SJCRH30 (cell line): ENCODE results near the gene CDCP1. TPM values are rescaled to one million over a fixed set of nuclear protein-coding genes. Genes with fewer than 3 reads are reported as not detected.

Experiments
- DNase-seq, 2 experiments: peaks; one replicate each; pipeline ENCODE4 v3.0.0-alpha.2; 2015 to 2020
- H3K27ac ChIP-seq: fragments of 250-450 bp; sonication (Bioruptor Pico); 2 replicates; pipeline ENCODE4 v1.5.1; 2020; ENCODE audit warnings: mild to moderate bottlenecking, moderate library complexity
- H3K27me3 ChIP-seq: fragments of 250-450 bp; sonication (Bioruptor Pico); 2 replicates; pipeline ENCODE4 v1.5.1; 2020; ENCODE audit warnings: mild to moderate bottlenecking, moderate library complexity
- H3K36me3 ChIP-seq: fragments of 250-450 bp; sonication (Bioruptor Pico); 2 replicates; pipeline ENCODE4 v1.5.1; 2020; ENCODE audit warnings: mild to moderate bottlenecking, moderate library complexity
- H3K4me1 ChIP-seq: fragments of 250-450 bp; sonication (Bioruptor Pico); 2 replicates; pipeline ENCODE4 v1.5.1; 2020; ENCODE audit warnings: mild to moderate bottlenecking, moderate library complexity
- H3K4me3 ChIP-seq: fragments of 250-450 bp; sonication (Bioruptor Pico); 2 replicates; pipeline ENCODE4 v1.5.1; 2020; ENCODE audit warnings: mild to moderate bottlenecking, moderate library complexity
- H3K9me3 ChIP-seq: fragments of 250-450 bp; sonication (Bioruptor Pico); replicated peaks from 2 replicates; pipeline ENCODE4 v1.5.1; 2020; ENCODE audit warnings: mild to moderate bottlenecking, moderate library complexity
- total RNA-seq: library from RNA; depleted of rRNA; stranded (reverse); fragments of >200 nt; shearing (Covaris generic); gene quantifications from 2 replicates; pipeline ENCODE4 v1.2.3, GENCODE V29; 2014

CDCP1 gene
- total RNA-seq, 1 experiment from 2014 or later, result not detected

DNA sequence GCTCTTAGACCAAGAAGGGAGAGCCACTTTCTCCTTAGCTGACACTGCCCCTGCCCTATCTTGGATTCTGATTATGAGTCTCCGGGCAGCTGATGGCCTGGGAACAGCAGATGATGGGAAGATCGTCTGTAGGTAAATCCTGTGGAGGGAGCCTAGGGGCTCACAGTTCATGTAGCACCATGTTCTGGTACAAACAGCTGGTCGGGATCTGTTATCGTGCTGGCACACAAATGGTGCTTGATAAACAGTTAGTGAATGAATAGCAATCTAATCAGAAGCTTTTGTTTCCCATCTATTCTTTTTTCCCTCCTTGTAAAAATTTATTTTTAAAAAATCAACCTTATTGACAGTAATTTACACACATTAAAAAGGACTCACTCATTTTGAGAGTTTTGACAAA is 26.8 kb downstream of the CDCP1 start:
- Histone ChIP-seq H3K36me3 (no peaks in the 10 kb centered on the region), H3K27ac (no peak overlapping the region), H3K9me3 (no peaks in the 10 kb centered on the region), H3K4me1 (no peaks in the 10 kb centered on the region), H3K4me3 (no peak overlapping the region), H3K27me3 (0 out of 2 replicates have a peak, but pooled peaks cover 6% of the 10 kb centered on the region)
- DNase-seq, result no peak

DNA sequence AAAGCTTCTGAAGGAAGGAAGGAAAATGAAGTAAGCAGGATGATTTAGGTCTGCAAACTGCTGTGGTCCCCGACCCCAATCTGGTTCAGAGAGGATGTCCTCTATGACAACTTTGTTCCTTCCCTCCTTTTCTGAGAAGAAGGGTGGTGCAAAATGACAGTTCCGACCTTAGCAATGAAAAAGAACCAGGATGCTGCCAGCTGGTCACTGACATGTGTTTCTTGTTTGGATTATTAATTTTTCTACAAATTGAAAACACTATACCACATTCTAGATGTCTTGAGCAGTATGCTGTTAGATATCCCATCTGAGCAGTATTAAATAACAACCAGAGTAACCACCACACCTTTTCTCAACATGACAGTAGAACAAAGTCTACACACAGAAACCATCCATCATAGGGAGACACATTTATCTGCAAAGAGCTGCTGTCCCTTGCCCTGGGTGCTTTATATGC is 27.5 kb downstream of the CDCP1 start:
- H3K4me3 ChIP-seq, result no peak overlapping the region
- H3K4me1 ChIP-seq, result no peaks in the 10 kb centered on the region
- no peaks in the 10 kb centered on the region for H3K9me3 ChIP-seq
- 0 out of 2 replicates have a peak, but pooled peaks cover 6% of the 10 kb centered on the region for H3K27me3 ChIP-seq
- DNase-seq, result no peak
- no peaks in the 10 kb centered on the region for H3K36me3 ChIP-seq
- no peak overlapping the region for H3K27ac ChIP-seq

DNA sequence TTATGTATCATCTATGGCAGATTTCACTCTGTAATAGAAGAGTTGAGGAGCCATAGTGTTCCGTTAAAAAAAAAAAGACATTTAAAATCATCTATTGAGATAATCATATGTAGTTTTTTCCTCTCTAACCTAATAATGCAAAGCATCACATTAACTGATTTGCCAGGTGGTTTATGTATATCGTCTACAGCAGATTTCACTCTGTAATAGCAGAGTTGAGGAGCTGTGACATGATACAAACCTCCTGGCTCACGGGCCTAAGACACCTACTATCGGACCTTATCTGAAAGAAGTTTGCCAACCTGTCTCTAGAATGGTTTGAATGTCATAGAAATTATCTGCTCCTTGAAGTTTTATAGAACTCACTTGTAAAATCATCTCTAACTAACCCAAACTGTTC is 29.8 kb downstream of the CDCP1 start:
- Histone ChIP-seq H3K4me3 (no peak overlapping the region), H3K4me1 (no peaks in the 10 kb centered on the region), H3K27ac (no peak overlapping the region), H3K27me3 (0 out of 2 replicates have a peak, but pooled peaks cover 6% of the 10 kb centered on the region), H3K9me3 (no peaks in the 10 kb centered on the region), H3K36me3 (no peaks in the 10 kb centered on the region)
- DNase-seq, result no peak

DNA sequence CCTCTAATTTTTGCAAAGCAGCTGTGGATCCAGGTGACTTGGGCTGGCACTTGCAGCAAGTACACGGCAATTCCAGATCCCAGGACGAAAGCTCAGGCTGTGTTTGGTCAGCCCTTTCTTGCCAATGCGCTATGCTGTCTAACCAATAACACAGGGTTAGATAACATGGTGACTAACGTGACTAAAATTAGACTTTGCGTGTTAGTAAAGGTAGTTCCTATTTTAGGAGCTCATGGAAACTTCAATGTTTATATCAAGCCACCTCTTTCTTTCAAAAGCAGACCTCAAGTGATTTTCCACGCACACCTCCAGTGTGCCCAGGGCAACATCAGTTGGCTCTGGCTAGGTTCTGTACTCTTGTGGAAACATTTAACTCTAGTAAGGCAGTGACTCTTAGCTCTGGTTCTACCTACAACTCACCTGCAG is 32.5 kb downstream of the CDCP1 start:
- Histone ChIP-seq H3K36me3 (no peaks in the 10 kb centered on the region), H3K27me3 (0 out of 2 replicates have a peak, but pooled peaks cover 6% of the 10 kb centered on the region), H3K4me1 (no peaks in the 10 kb centered on the region), H3K27ac (no peak overlapping the region), H3K9me3 (no peaks in the 10 kb centered on the region), H3K4me3 (no peak overlapping the region)
- no peak for DNase-seq

DNA sequence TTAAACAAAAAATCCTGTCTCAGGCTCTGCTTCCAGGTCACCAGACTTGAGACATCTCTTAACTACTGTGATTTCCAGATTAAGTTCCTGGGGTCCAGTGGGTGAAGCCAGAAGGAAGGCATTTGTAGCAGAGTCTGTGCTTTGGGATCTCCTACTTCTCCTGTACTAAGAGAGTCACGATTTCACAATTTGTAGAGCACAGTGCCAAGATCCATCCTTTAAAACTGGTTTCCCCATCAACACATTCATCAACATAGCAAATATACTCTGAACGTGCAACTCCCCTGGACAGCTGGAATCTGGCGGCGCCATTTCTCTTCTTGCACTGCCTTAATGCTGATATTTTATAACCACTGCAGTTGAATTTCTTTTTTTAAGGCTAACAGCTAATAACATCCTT is 33.2 kb downstream of the CDCP1 start:
- Histone ChIP-seq H3K36me3 (no peaks in the 10 kb centered on the region), H3K4me1 (no peaks in the 10 kb centered on the region), H3K27me3 (0 out of 2 replicates have a peak, but pooled peaks cover under 1% of the 10 kb centered on the region), H3K27ac (no peak overlapping the region), H3K4me3 (no peak overlapping the region), H3K9me3 (no peaks in the 10 kb centered on the region)
- no peak for DNase-seq

DNA sequence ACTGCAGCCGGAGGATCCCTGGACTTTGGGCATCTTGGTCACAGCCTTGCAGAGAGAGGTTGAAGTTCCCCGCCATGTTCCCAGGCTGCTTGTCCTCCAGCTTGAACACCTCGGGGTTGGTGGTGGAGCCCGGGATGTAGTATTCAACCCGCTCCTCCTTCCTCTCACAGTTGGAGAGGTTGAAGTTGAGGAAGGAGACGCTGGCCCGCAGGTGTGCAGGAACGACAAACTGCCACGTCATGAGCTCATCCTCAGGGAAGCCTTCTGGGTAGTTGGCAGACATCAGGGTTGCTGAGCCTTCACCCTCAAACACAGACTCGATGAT is 35.7 kb downstream of the CDCP1 start:
- H3K36me3 ChIP-seq, result no peaks in the 10 kb centered on the region
- peaks cover 8% of the 10 kb centered on the region; the same call in 1 of the 2 replicates for H3K4me1 ChIP-seq
- H3K9me3 ChIP-seq, result no peaks in the 10 kb centered on the region
- H3K27ac ChIP-seq, result no peak overlapping the region
- no peak overlapping the region for H3K4me3 ChIP-seq
- H3K27me3 ChIP-seq, result no peaks in the 10 kb centered on the region
- no peak for DNase-seq

DNA sequence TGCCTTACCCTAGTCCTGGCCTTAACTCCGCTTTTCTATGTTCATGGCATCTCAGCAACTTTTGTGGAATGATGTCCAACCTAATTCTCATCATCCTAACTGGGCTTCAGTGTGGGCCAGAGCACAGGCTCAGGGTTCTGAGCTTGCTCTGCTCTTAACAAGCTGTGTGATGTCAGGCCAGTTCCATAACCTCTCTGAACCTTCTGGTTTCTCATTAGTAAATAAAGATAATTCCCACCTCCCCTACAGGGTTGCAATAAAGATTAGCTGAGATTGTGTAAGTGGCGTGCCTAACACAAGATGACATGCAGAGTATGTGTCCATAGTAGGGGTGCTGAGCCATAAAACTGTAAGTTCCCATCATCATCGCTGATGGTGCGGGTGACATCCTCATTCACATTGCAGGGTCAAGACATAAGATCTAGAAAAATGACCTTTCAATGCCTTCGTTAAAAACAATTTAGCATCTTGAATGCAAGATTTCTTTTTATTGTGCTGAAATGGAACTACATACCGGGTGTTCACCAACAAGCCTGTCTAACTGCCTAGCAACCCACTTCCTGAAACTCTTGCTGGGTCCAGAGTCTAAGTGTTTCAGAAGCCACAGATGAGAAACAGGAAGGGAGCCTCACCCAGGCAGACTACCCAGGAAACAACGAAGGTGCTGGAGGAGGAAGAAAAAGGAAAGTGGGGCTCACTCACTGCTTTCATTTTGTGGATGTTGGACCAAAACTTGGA is 36.2 kb downstream of the CDCP1 start:
- Histone ChIP-seq H3K27me3 (no peaks in the 10 kb centered on the region), H3K36me3 (no peaks in the 10 kb centered on the region), H3K4me1 (peaks cover 13% of the 10 kb centered on the region; the same call in 1 of the 2 replicates), H3K27ac (no peak overlapping the region), H3K4me3 (no peak overlapping the region), H3K9me3 (no peaks in the 10 kb centered on the region)
- no peak for DNase-seq

DNA sequence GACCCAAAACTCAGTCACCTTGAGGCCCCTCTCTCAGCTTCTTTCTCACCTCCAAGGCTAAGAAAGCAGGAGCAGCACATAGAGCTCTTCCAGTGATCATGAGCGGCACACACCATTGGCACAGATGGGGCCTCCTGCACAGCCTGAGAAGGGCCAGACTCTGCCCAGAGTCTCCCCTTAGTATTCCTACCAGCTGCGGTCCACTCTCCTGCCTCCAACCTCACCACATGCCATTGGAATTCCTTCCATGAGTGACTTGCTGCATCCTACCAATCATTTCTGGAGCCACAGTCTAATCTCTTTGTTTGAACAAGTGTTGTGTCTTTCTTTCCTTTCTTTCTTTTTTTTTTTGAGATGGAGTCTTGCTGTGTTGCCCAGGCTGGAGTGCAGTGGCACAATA is 39.3 kb downstream of the CDCP1 start:
- H3K27me3 ChIP-seq, result no peaks in the 10 kb centered on the region
- H3K4me1 ChIP-seq, result peaks cover 13% of the 10 kb centered on the region; the same call in 1 of the 2 replicates
- H3K9me3 ChIP-seq, result no peaks in the 10 kb centered on the region
- H3K27ac ChIP-seq, result no peak overlapping the region
- DNase-seq, result no peak
- H3K4me3 ChIP-seq, result no peak overlapping the region
- H3K36me3 ChIP-seq, result no peaks in the 10 kb centered on the region

DNA sequence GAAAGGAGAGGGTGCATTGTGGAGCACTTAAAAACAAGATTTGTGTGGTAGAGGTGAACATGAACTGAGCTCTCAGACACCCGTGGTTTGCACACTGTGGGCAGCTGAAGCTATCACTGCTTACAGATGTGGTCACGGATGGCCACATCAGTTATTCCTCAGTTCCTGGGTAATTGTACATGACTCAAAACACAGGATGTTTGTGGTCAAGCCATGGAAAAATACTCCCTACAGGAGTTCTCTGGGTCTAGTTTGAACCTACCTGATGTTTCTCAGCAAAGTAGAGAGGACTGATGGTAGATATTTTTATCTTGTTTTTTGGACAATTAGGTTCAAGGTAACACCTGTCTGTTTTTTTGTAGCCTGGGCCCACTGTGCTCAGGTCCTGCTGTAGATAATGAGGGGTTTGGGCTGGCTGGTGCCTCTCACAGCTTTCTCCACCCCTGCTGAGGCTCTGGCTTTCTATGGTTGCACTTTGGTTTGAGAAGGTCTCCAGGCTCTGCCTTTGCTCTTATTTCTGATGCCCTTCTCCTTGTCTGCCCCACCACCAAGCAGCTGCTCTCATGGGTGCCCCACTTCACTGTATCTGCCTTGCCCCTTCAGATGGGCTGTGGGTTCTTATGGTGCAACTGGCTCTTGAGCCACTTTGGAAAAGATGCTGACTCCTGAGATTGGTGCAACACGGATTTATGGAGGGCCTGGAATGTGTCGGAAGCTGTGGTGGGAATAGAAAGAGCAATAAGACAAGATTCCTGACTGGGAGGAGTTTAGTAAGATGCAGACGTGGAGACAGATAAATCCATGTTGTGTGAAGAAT is 40.1 kb downstream of the CDCP1 start:
- Histone ChIP-seq H3K27ac (no peak overlapping the region), H3K4me3 (no peak overlapping the region), H3K36me3 (no peaks in the 10 kb centered on the region), H3K9me3 (no peaks in the 10 kb centered on the region), H3K27me3 (no peaks in the 10 kb centered on the region), H3K4me1 (peaks cover 13% of the 10 kb centered on the region; the same call in 1 of the 2 replicates)
- peak; percentile 27 to 47 for DNase-seq

DNA sequence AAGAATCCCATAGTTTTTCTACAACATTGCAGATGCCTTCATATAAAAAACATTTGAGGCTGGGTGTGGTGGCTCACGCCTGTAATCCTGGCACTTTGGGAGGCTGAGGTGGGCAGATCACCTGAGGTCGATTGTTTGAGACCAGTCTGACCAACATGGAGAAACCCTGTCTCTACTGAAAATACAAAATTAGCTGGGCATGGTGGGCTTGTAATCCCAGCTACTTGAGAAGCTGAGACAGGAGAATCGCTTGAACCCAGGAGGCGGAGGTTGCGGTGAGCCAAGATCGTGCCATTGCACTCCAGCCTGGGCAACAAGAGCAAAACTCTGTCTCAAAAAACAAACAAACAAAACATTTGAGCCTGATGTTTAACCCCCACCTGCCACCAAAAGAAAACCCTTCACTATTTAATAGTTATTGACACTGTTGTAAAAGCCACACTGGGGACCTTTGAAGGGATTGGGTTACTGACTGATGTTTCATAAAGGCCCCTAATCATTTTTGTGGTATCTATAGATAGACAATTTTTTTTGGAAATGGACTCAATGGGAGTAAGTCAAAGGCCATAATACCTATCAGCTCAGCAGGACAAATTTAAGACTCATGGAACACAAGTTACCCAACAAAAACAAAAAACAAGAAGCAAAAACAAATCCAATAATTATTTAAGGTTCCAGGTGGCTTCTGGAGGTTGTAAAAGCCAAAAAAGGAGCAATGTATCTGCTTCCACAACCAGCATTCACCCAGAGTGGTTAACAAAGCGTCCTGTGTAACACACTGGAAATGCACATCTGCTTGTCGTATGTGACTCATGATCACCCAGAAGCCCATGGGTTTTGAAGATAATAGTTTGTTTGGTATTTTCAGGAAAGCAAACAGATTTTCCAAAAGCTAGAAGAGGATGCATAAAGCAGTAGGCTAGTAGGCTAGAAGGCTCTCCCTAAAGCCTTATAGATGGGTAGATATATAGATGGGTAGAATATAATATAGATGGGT is 41.2 kb downstream of the CDCP1 start:
- no peak overlapping the region for H3K4me3 ChIP-seq
- peaks cover 13% of the 10 kb centered on the region; the same call in 1 of the 2 replicates for H3K4me1 ChIP-seq
- H3K27ac ChIP-seq, result no peak overlapping the region
- H3K9me3 ChIP-seq, result no peaks in the 10 kb centered on the region
- H3K27me3 ChIP-seq, result no peaks in the 10 kb centered on the region
- no peaks in the 10 kb centered on the region for H3K36me3 ChIP-seq
- DNase-seq, result no peak

DNA sequence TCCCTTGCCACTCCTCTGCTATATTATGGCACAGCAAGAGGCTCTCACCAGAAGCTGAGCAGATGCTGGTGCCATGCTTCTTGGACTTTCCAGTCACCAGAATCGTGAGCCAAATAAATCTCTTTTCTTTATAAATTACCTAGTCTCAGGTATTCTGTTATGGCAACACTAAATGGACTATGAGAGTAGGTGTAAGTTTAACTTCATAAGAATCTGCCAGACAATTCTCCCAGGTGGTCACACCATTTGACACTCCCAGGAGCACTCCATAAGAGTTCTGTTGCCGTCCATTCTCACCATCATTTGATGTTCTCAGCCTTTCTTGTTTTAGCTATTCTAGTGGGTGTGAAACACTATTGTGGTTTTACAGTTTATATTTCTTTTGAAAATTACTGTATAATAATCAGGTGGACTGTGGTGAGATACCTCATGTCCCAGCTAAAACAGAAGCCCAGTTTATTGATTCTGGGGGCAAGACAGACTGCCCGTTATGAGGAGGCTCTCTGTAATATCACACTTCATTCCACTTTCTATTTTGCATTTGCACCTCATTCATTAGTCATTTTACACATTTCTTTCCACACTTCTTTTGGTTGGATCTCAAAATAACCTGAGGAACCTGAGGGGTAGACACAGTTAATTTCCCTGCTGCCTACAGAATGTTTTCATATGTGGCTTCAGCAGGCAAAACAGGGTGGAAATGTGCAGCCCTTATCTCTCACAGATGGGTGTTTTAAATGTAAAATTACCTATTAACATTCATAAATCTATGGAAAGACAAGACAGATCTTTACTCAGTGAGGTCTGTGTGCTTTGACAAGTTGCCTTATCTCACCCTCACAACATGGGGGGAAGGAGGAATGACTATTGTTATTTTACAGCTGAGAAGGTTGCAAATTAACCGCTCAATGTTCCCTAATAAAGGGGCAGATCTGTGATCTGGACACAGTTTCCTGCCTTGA is 42.1 kb downstream of the CDCP1 start:
- DNase-seq, result no peak
- no peak overlapping the region for H3K4me3 ChIP-seq
- peaks cover 13% of the 10 kb centered on the region; the same call in 1 of the 2 replicates for H3K4me1 ChIP-seq
- H3K36me3 ChIP-seq, result no peaks in the 10 kb centered on the region
- no peaks in the 10 kb centered on the region for H3K27me3 ChIP-seq
- H3K27ac ChIP-seq, result no peak overlapping the region
- H3K9me3 ChIP-seq, result no peaks in the 10 kb centered on the region

DNA sequence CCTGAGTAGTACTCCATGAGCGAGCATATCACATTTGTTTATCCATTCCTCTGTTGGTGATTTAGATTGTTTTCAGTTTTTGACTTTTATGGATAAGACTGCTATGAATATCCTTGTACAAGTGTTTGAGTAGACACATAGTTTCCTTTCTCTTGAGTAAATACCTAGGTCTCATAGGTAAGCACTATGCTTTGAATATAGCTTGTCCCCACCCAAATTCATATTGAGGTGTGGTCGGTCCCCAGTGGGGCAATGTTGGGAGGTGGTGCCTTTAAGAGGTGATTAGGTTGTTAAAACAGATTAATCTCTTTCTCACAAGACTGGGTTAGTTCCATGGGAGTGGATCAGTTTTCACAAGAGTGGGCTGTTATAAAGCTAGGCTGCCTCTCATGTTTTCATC is 42.8 kb downstream of the CDCP1 start:
- Histone ChIP-seq H3K4me3 (no peak overlapping the region), H3K4me1 (peaks cover 13% of the 10 kb centered on the region; the same call in 1 of the 2 replicates)

DNA sequence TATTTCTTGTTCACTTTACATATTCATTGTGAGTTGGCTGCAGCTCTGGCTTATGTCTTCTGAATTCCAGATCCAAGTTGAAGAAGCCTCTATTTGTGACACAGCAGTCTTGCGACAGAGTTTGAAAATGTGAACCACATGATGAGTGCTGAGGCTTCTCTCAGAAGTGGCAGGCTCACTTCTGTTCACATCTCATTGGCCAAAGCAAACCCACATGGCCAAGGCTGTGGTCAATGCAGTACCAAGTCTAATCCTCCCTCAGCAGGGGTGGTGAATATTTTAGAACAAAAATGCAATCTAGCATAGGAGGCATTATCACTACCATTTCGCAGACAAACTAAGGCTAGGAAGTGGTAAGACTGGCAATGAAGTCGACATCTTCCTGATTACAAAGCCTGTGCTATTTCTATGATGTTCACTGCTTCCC is 45.2 kb downstream of the CDCP1 start:
- no peak for DNase-seq
- Histone ChIP-seq H3K27me3 (no peaks in the 10 kb centered on the region), H3K9me3 (no peaks in the 10 kb centered on the region), H3K36me3 (no peaks in the 10 kb centered on the region), H3K4me3 (no peak overlapping the region), H3K4me1 (peaks cover 8% of the 10 kb centered on the region; the same call in 1 of the 2 replicates), H3K27ac (no peak overlapping the region)

More for the DNA sequence above, 42.8 kb downstream of the CDCP1 start:
- H3K27ac ChIP-seq, result no peak overlapping the region
- H3K36me3 ChIP-seq, result no peaks in the 10 kb centered on the region
- no peak for DNase-seq
- H3K27me3 ChIP-seq, result no peaks in the 10 kb centered on the region
- H3K9me3 ChIP-seq, result no peaks in the 10 kb centered on the region
